Mammary epithelial cell (primary cell): ENCODE results near the gene DLEU7.

Experiments used
- CTCF ChIP-seq, 2 donors: IDR thresholded peaks in 1 of 2; conservative IDR thresholded peaks in 1 of 2; 2 replicates each; pipeline ENCODE4 v1.5.1; 2011 to 2012; ENCODE audit warnings: inconsistent platforms in 2 of 2, low read length in 2 of 2, mild to moderate bottlenecking in 2 of 2, control low read depth in 1 of 2, low read depth in 1 of 2; ENCODE audit not compliant: insufficient read depth in 1 of 2; ENCODE audit errors: extremely low read depth in 1 of 2
- EZH2 ChIP-seq: IDR thresholded peaks from 2 replicates; pipeline ENCODE4 v1.6.1; 2012; ENCODE audit warnings: low read length, inconsistent platforms, borderline replicate concordance

- no peak for TF ChIP-seq CTCF (conservative IDR thresholded peaks at IDR 0.05 in 1 of 2, IDR thresholded peaks at IDR 0.05 in 1 of 2; ENCODE audit: extremely low read depth in 1 of 2, insufficient read depth in 1 of 2, low read depth in 1 of 2, low read length in 2 of 2)
- TF ChIP-seq EZH2: no peak
These were observed 40.8 kb upstream of the DLEU7 start for GRCh38 chr13:50884265-50884664.
